ENCODE measurements around the gene IL16.
"Not testable (repeated sequence)": the region's sequence is repeated elsewhere in the genome, so short reads cannot be mapped to it uniquely, and the experiment has no call there.

The IL16 gene

GRCh38 chr15:81337241-81337640 lies 140.6 kb downstream of the IL16 start:
- Histone ChIP-seq H3K9me3 (ENCODE audit: control insufficient read depth in 5 of 5, low read length in 5 of 5) (no peaks in the 10 kb centered on the region), H3K4me1 (ENCODE audit: control insufficient read depth in 5 of 5, insufficient read depth in 5 of 5, low read length in 5 of 5) (peaks cover 7 to 26% (median 21%) of the 10 kb centered on the region in 5 donors), H3K4me3 (ENCODE audit: low read depth in 1 of 5, low read length in 5 of 5) (no peak overlapping the region), H3K27ac (ENCODE audit: low read depth, low read length) (peak overlapping the region; percentile 43), H3K36me3 (ENCODE audit: control insufficient read depth in 5 of 5, insufficient read depth in 5 of 5, low read length in 5 of 5) (no peaks in the 10 kb centered on the region), H3K9ac (ENCODE audit: low read length in 5 of 5) (no peak overlapping the region), H3K27me3 (ENCODE audit: control insufficient read depth in 5 of 5, insufficient read depth in 4 of 5, low read length in 5 of 5) (peaks cover 0 to 3% (median 0%) of the 10 kb centered on the region in 5 donors)

GRCh38 chr15:81337713-81338157 lies 141.1 kb downstream of the IL16 start:
- peaks cover 7 to 26% (median 21%) of the 10 kb centered on the region in 5 donors for H3K4me1 ChIP-seq (ENCODE audit: control insufficient read depth in 5 of 5, insufficient read depth in 5 of 5, low read length in 5 of 5)
- no peaks in the 10 kb centered on the region for H3K36me3 ChIP-seq (ENCODE audit: control insufficient read depth in 5 of 5, insufficient read depth in 5 of 5, low read length in 5 of 5)
- no peaks in the 10 kb centered on the region for H3K9me3 ChIP-seq (ENCODE audit: control insufficient read depth in 5 of 5, low read length in 5 of 5)
- peaks cover 0 to 5% (median 0%) of the 10 kb centered on the region in 5 donors for H3K27me3 ChIP-seq (ENCODE audit: control insufficient read depth in 5 of 5, insufficient read depth in 4 of 5, low read length in 5 of 5)
- H3K4me3 ChIP-seq (ENCODE audit: low read depth in 1 of 5, low read length in 5 of 5), result peak overlapping the region in 3 of 5 donors; percentile 4 to 13 (median 11)
- no peak overlapping the region for H3K9ac ChIP-seq (ENCODE audit: low read length in 5 of 5)
- H3K27ac ChIP-seq (ENCODE audit: low read depth, low read length), result peak overlapping the region; percentile 43

GRCh38 chr15:81338170-81339007 lies 141.7 kb downstream of the IL16 start:
- H3K4me3 ChIP-seq (ENCODE audit: low read depth in 1 of 5, low read length in 5 of 5), result peak overlapping the region in 2 of 5 donors; percentile 4 to 11
- no peaks in the 10 kb centered on the region for H3K36me3 ChIP-seq (ENCODE audit: control insufficient read depth in 5 of 5, insufficient read depth in 5 of 5, low read length in 5 of 5)
- H3K9me3 ChIP-seq (ENCODE audit: control insufficient read depth in 5 of 5, low read length in 5 of 5), result no peaks in the 10 kb centered on the region
- H3K9ac ChIP-seq (ENCODE audit: low read length in 5 of 5), result no peak overlapping the region
- H3K27me3 ChIP-seq (ENCODE audit: control insufficient read depth in 5 of 5, insufficient read depth in 4 of 5, low read length in 5 of 5), result peaks cover 0 to 6% (median 0%) of the 10 kb centered on the region in 5 donors
- peak overlapping the region; percentile 43 for H3K27ac ChIP-seq (ENCODE audit: low read depth, low read length)
- H3K4me1 ChIP-seq (ENCODE audit: control insufficient read depth in 5 of 5, insufficient read depth in 5 of 5, low read length in 5 of 5), result peaks cover 7 to 26% (median 21%) of the 10 kb centered on the region in 5 donors

GRCh38 chr15:81339321-81339720 lies 142.6 kb downstream of the IL16 start:
- H3K27me3 ChIP-seq (ENCODE audit: control insufficient read depth in 5 of 5, insufficient read depth in 4 of 5, low read length in 5 of 5), result peaks cover 0 to 6% (median 0%) of the 10 kb centered on the region in 5 donors
- H3K36me3 ChIP-seq (ENCODE audit: control insufficient read depth in 5 of 5, insufficient read depth in 5 of 5, low read length in 5 of 5), result no peaks in the 10 kb centered on the region
- no peak overlapping the region for H3K4me3 ChIP-seq (ENCODE audit: low read depth in 1 of 5, low read length in 5 of 5)
- no peaks in the 10 kb centered on the region for H3K9me3 ChIP-seq (ENCODE audit: control insufficient read depth in 5 of 5, low read length in 5 of 5)
- H3K9ac ChIP-seq (ENCODE audit: low read length in 5 of 5), result no peak overlapping the region
- peaks cover 7 to 26% (median 21%) of the 10 kb centered on the region in 5 donors for H3K4me1 ChIP-seq (ENCODE audit: control insufficient read depth in 5 of 5, insufficient read depth in 5 of 5, low read length in 5 of 5)
- H3K27ac ChIP-seq (ENCODE audit: low read depth, low read length), result no peak overlapping the region

GRCh38 chr15:81339851-81340250 lies 143.2 kb downstream of the IL16 start:
- Histone ChIP-seq H3K4me1 (ENCODE audit: control insufficient read depth in 5 of 5, insufficient read depth in 5 of 5, low read length in 5 of 5) (peaks cover 7 to 26% (median 21%) of the 10 kb centered on the region in 5 donors), H3K9me3 (ENCODE audit: control insufficient read depth in 5 of 5, low read length in 5 of 5) (no peaks in the 10 kb centered on the region), H3K36me3 (ENCODE audit: control insufficient read depth in 5 of 5, insufficient read depth in 5 of 5, low read length in 5 of 5) (no peaks in the 10 kb centered on the region), H3K4me3 (ENCODE audit: low read depth in 1 of 5, low read length in 5 of 5) (no peak overlapping the region), H3K9ac (ENCODE audit: low read length in 5 of 5) (no peak overlapping the region), H3K27me3 (ENCODE audit: control insufficient read depth in 5 of 5, insufficient read depth in 4 of 5, low read length in 5 of 5) (peaks cover 0 to 7% (median 0%) of the 10 kb centered on the region in 5 donors), H3K27ac (ENCODE audit: low read depth, low read length) (no peak overlapping the region)

GRCh38 chr15:81341351-81341750 lies 144.7 kb downstream of the IL16 start:
- no peak overlapping the region for H3K27ac ChIP-seq (ENCODE audit: low read depth, low read length)
- peaks cover 7 to 26% (median 21%) of the 10 kb centered on the region in 5 donors for H3K4me1 ChIP-seq (ENCODE audit: control insufficient read depth in 5 of 5, insufficient read depth in 5 of 5, low read length in 5 of 5)

GRCh38 chr15:81343371-81343770 lies 146.7 kb downstream of the IL16 start:
- Histone ChIP-seq H3K4me3 (ENCODE audit: low read depth in 1 of 5, low read length in 5 of 5) (no peak overlapping the region), H3K27ac (ENCODE audit: low read depth, low read length) (no peak overlapping the region), H3K9me3 (ENCODE audit: control insufficient read depth in 5 of 5, low read length in 5 of 5) (no peaks in the 10 kb centered on the region), H3K27me3 (ENCODE audit: control insufficient read depth in 5 of 5, insufficient read depth in 4 of 5, low read length in 5 of 5) (peaks cover 0 to 11% (median 0%) of the 10 kb centered on the region in 5 donors), H3K4me1 (ENCODE audit: control insufficient read depth in 5 of 5, insufficient read depth in 5 of 5, low read length in 5 of 5) (peaks cover 2 to 11% (median 8%) of the 10 kb centered on the region in 5 donors), H3K36me3 (ENCODE audit: control insufficient read depth in 5 of 5, insufficient read depth in 5 of 5, low read length in 5 of 5) (no peaks in the 10 kb centered on the region), H3K9ac (ENCODE audit: low read length in 5 of 5) (no peak overlapping the region)

More at GRCh38 chr15:81341351-81341750, 144.7 kb downstream of the IL16 start:
- Histone ChIP-seq H3K36me3 (ENCODE audit: control insufficient read depth in 5 of 5, insufficient read depth in 5 of 5, low read length in 5 of 5) (no peaks in the 10 kb centered on the region), H3K9me3 (ENCODE audit: control insufficient read depth in 5 of 5, low read length in 5 of 5) (no peaks in the 10 kb centered on the region), H3K9ac (ENCODE audit: low read length in 5 of 5) (no peak overlapping the region), H3K4me3 (ENCODE audit: low read depth in 1 of 5, low read length in 5 of 5) (no peak overlapping the region), H3K27me3 (ENCODE audit: control insufficient read depth in 5 of 5, insufficient read depth in 4 of 5, low read length in 5 of 5) (peaks cover 0 to 7% (median 0%) of the 10 kb centered on the region in 5 donors)

GRCh38 chr15:81346611-81347010 lies 149.9 kb downstream of the IL16 start:
- Histone ChIP-seq H3K27ac (ENCODE audit: low read depth, low read length) (no peak overlapping the region), H3K4me1 (ENCODE audit: control insufficient read depth in 5 of 5, insufficient read depth in 5 of 5, low read length in 5 of 5) (no peaks in the 10 kb centered on the region), H3K27me3 (ENCODE audit: control insufficient read depth in 5 of 5, insufficient read depth in 4 of 5, low read length in 5 of 5) (peaks cover 0 to 12% (median 0%) of the 10 kb centered on the region in 5 donors), H3K4me3 (ENCODE audit: low read depth in 1 of 5, low read length in 5 of 5) (no peak overlapping the region), H3K36me3 (ENCODE audit: control insufficient read depth in 5 of 5, insufficient read depth in 5 of 5, low read length in 5 of 5) (no peaks in the 10 kb centered on the region), H3K9ac (ENCODE audit: low read length in 5 of 5) (no peak overlapping the region), H3K9me3 (ENCODE audit: control insufficient read depth in 5 of 5, low read length in 5 of 5) (no peaks in the 10 kb centered on the region)

- Histone ChIP-seq H3K36me3 (ENCODE audit: control insufficient read depth in 5 of 5, insufficient read depth in 5 of 5, low read length in 5 of 5) (no peaks in the 10 kb centered on the region), H3K4me1 (ENCODE audit: control insufficient read depth in 5 of 5, insufficient read depth in 5 of 5, low read length in 5 of 5) (no peaks in the 10 kb centered on the region), H3K4me3 (ENCODE audit: low read depth in 1 of 5, low read length in 5 of 5) (no peak overlapping the region), H3K27ac (ENCODE audit: low read depth, low read length) (no peak overlapping the region), H3K27me3 (ENCODE audit: control insufficient read depth in 5 of 5, insufficient read depth in 4 of 5, low read length in 5 of 5) (peaks cover 0 to 11% (median 0%) of the 10 kb centered on the region in 5 donors), H3K9ac (ENCODE audit: low read length in 5 of 5) (no peak overlapping the region), H3K9me3 (ENCODE audit: control insufficient read depth in 5 of 5, low read length in 5 of 5) (no peaks in the 10 kb centered on the region)
Observed at GRCh38 chr15:81347910-81348309, 151.2 kb downstream of the IL16 start.

- H3K4me1 ChIP-seq (ENCODE audit: control insufficient read depth in 5 of 5, insufficient read depth in 5 of 5, low read length in 5 of 5); H3K4me3 ChIP-seq (ENCODE audit: low read depth in 1 of 5, low read length in 5 of 5); H3K9me3 ChIP-seq (ENCODE audit: control insufficient read depth in 5 of 5, low read length in 5 of 5); H3K9ac ChIP-seq (ENCODE audit: low read length in 5 of 5); H3K27ac ChIP-seq (ENCODE audit: low read depth, low read length); H3K36me3 ChIP-seq (ENCODE audit: control insufficient read depth in 5 of 5, insufficient read depth in 5 of 5, low read length in 5 of 5): not testable (repeated sequence)
- H3K27me3 ChIP-seq (ENCODE audit: control insufficient read depth in 5 of 5, insufficient read depth in 4 of 5, low read length in 5 of 5), result peaks cover 0 to 11% (median 0%) of the 10 kb centered on the region in 5 donors
Observed at GRCh38 chr15:81348691-81349090, 152.0 kb downstream of the IL16 start.
